HUES64 (cell line): ENCODE results near the gene PURB.
"Not testable (repeated sequence)": the region's sequence is repeated elsewhere in the genome, so short reads cannot be mapped to it uniquely, and the experiment has no call there.

Experiments
- H3K27ac ChIP-seq: 2 replicates; pipeline ENCODE4 v1.7.0; 2013; ENCODE audit warnings: low read depth, low read length, inconsistent platforms
- H3K27me3 ChIP-seq: 2 replicates; pipeline ENCODE4 v1.6.1; 2013; ENCODE audit warnings: mild to moderate bottlenecking, low read length; ENCODE audit not compliant: insufficient read depth
- H3K36me3 ChIP-seq: 2 replicates; pipeline ENCODE4 v1.6.1; 2013; ENCODE audit warnings: mild to moderate bottlenecking, low read length; ENCODE audit not compliant: insufficient read depth
- H3K4me1 ChIP-seq: 2 replicates; pipeline ENCODE4 v1.6.1; 2013; ENCODE audit warnings: mild to moderate bottlenecking, low read length, moderate library complexity; ENCODE audit not compliant: insufficient read depth
- H3K4me3 ChIP-seq: 2 replicates; pipeline ENCODE4 v1.5.1; 2013; ENCODE audit warnings: mild to moderate bottlenecking, low read length, moderate library complexity
- H3K9ac ChIP-seq: 2 replicates; pipeline ENCODE4 v1.6.1; 2013; ENCODE audit warnings: mild to moderate bottlenecking, low read depth, low read length
- H3K9me3 ChIP-seq: 2 replicates; pipeline ENCODE4 v1.6.1; 2013; ENCODE audit warnings: low read depth, low read length; ENCODE audit not compliant: insufficient read depth
- WGBS: fragments of 150-250, 120-280 bp; methylation state at CpG from one replicate; pipeline ENCODE4 v1.1.7; 2013; ENCODE audit warnings: missing lambda C conversion rate; 5-methylcytosine and 5-hydroxymethylcytosine counted together

The PURB gene

GRCh38 chr7:44849259-44849884 lies 36.0 kb downstream of the PURB start:
- Histone ChIP-seq H3K9me3 (no peaks in the 10 kb centered on the region), H3K27me3 (no peaks in the 10 kb centered on the region), H3K27ac (no peak overlapping the region), H3K36me3 (no peaks in the 10 kb centered on the region), H3K4me1 (peaks cover 8% of the 10 kb centered on the region; the same call in 1 of the 2 replicates), H3K9ac (peak overlapping the region; percentile 93; the same call in 1 of the 2 replicates), H3K4me3 (peak overlapping the region; percentile 72)
- 94% methylated on average over 7 of the region's 10 CpGs for WGBS

- Histone ChIP-seq H3K9ac (peak within 1 kb of the TSS; percentile 93), H3K27me3 (no peaks in the 10 kb centered on the region), H3K4me3 (peak within 1 kb of the TSS; percentile 82), H3K9me3 (no peaks in the 10 kb centered on the region), H3K27ac (peak within 1 kb of the TSS; percentile 96), H3K36me3 (no peaks in the 10 kb centered on the region), H3K4me1 (peaks cover 8% of the 10 kb centered on the region; the same call in 1 of the 2 replicates)
- WGBS = under 1% methylated on average over 70 of the region's 70 CpGs
Observed at GRCh38 chr7:44847920-44848634, 37.3 kb downstream of the PURB start, which contains the start of gene H2AZ2. Gene H2AZ2 (minus strand): TSS chr7:44848087. CDS start chr7:44847971, 116 bp downstream.

- H3K9me3 ChIP-seq = no peaks in the 10 kb centered on the region
Observed at GRCh38 chr7:44847509-44847919, 37.8 kb downstream of the PURB start.

GRCh38 chr7:44846816-44847508 lies 38.4 kb downstream of the PURB start:
- Histone ChIP-seq H3K36me3 (peaks cover 9% of the 10 kb centered on the region), H3K4me1 (peaks cover 8% of the 10 kb centered on the region; the same call in 1 of the 2 replicates), H3K27me3 (no peaks in the 10 kb centered on the region), H3K9me3 (no peaks in the 10 kb centered on the region), H3K9ac (peak overlapping the region; percentile 86), H3K4me3 (peak overlapping the region; percentile 82), H3K27ac (peak overlapping the region; percentile 96)
- 6% methylated on average over 12 of the region's 12 CpGs for WGBS

More at GRCh38 chr7:44847509-44847919, 37.8 kb downstream of the PURB start:
- under 1% methylated on average over 36 of the region's 36 CpGs for WGBS
- peak overlapping the region; percentile 96 for H3K27ac ChIP-seq
- peaks cover 3% of the 10 kb centered on the region for H3K36me3 ChIP-seq
- H3K27me3 ChIP-seq = no peaks in the 10 kb centered on the region
- peak overlapping the region; percentile 86 for H3K9ac ChIP-seq
- peaks cover 8% of the 10 kb centered on the region; the same call in 1 of the 2 replicates for H3K4me1 ChIP-seq
- H3K4me3 ChIP-seq = peak overlapping the region; percentile 82

GRCh38 chr7:44846390-44846789 lies 38.9 kb downstream of the PURB start:
- WGBS = 82% methylated on average over 11 of the region's 11 CpGs
- peaks cover 14% of the 10 kb centered on the region for H3K36me3 ChIP-seq
- not testable (repeated sequence) for H3K27me3 ChIP-seq, H3K9me3 ChIP-seq, H3K27ac ChIP-seq, H3K4me1 ChIP-seq
- peak overlapping the region; percentile 86; the same call in 1 of the 2 replicates for H3K9ac ChIP-seq
- peak overlapping the region; percentile 82 for H3K4me3 ChIP-seq

DNA sequence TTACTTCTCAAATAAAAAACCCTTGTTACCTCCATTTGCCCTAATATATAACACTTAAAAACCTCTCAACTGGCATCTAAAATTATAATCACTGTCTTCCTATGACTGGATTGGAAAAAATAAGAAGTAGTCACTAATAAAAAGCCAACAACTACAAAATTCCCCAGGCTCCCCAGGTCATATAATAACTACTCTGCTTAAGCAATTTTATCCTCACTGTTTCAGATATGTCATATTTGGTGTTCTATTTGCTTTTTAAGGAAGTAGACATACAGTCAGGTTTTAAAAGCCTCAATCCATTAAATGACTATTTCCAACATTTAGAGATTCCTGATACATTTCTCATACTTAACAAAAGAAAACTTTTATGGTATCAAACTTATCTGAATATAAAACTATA lies 39.9 kb downstream of the PURB start:
- Histone ChIP-seq H3K4me3 (0 out of 2 replicates have a peak overlapping the region, but pooled peaks have one; percentile 82), H3K27me3 (no peaks in the 10 kb centered on the region), H3K27ac (no peak overlapping the region), H3K9me3 (no peaks in the 10 kb centered on the region), H3K4me1 (peaks cover 8% of the 10 kb centered on the region; the same call in 1 of the 2 replicates), H3K9ac (no peak overlapping the region), H3K36me3 (peaks cover 23% of the 10 kb centered on the region)

GRCh38 chr7:44843440-44843839 lies 41.9 kb downstream of the PURB start:
- WGBS = 97% methylated on average over 5 of the region's 5 CpGs
- not testable (repeated sequence) for H3K27me3 ChIP-seq, H3K4me3 ChIP-seq, H3K4me1 ChIP-seq, H3K9me3 ChIP-seq, H3K27ac ChIP-seq, H3K9ac ChIP-seq
- peaks cover 41% of the 10 kb centered on the region for H3K36me3 ChIP-seq

DNA sequence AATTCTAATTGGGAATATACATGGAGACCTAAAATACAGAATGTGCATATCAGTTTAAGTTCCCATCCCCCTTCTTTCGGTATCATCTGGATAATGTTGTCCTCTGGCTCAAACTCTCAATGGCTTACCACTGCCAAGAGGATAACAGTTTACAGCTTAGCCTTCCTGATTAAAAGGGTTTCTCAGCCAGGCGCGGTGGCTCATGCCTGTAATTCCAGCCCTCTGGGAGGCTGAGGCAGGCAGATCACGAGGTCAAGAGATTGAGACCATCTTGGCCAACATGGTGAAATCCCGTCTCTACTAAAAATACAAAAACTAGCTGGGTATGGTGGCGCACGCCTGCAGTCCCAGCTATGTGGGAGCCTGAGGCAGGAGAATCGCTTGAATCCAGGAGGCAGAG lies 42.7 kb downstream of the PURB start:
- peaks cover 45% of the 10 kb centered on the region for H3K36me3 ChIP-seq

DNA sequence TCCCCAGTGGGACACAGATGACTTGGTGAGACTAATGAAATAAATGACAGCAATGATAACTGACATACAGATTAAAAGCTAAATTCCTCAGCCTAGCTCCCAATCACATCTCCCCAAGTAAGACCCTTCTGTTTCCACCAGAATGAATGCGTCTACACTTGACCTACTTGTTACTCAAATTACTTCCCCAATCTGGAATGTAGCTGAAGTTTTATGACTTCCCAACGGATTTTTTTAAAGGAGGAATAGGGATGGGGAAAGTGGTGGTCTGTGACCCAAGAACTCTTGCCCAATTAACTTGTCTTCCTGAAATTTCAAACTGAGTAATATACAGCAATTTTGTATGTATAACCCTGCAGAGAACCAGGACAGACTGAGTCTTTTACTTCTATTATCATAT lies 46.6 kb downstream of the PURB start:
- no peaks in the 10 kb centered on the region for H3K27me3 ChIP-seq
- H3K4me1 ChIP-seq = no peaks in the 10 kb centered on the region
- H3K36me3 ChIP-seq = peaks cover 72% of the 10 kb centered on the region
- H3K4me3 ChIP-seq = no peak overlapping the region
- no peaks in the 10 kb centered on the region for H3K9me3 ChIP-seq
- no peak overlapping the region for H3K27ac ChIP-seq
- WGBS = 89% methylated on average over 2 of the region's 2 CpGs
- H3K9ac ChIP-seq = no peak overlapping the region

More for the DNA sequence above, 42.7 kb downstream of the PURB start:
- H3K27ac ChIP-seq, H3K9me3 ChIP-seq, H3K9ac ChIP-seq, H3K4me3 ChIP-seq, H3K4me1 ChIP-seq, H3K27me3 ChIP-seq: not testable (repeated sequence)
- WGBS = 96% methylated on average over 8 of the region's 8 CpGs

- H3K9me3 ChIP-seq = no peaks in the 10 kb centered on the region
- H3K27me3 ChIP-seq = no peaks in the 10 kb centered on the region
- no peak overlapping the region for H3K9ac ChIP-seq
- H3K36me3 ChIP-seq = peaks cover 67% of the 10 kb centered on the region
- WGBS = 98% methylated on average over 2 of the region's 3 CpGs
- H3K4me3 ChIP-seq = no peak overlapping the region
- H3K4me1 ChIP-seq = no peaks in the 10 kb centered on the region
- H3K27ac ChIP-seq = no peak overlapping the region
Observed at GRCh38 chr7:44827567-44827966, 57.8 kb downstream of the PURB start.
